ENCODE measurements around the gene ECSCR. TPM values are rescaled to one million over a fixed set of nuclear protein-coding genes. Genes with fewer than 3 reads are reported as not detected.

Gene ECSCR
- polyA plus RNA-seq, 1 donor from 2014 or later: not detected

GRCh38 chr5:139468421-139468931 lies 5.9 kb upstream of the ECSCR start:
- H3K4me2 ChIP-seq (ENCODE audit: low read length): no peak overlapping the region
- H3K4me3 ChIP-seq (ENCODE audit: low read length): no peak overlapping the region
- no peaks in the 10 kb centered on the region for H3K36me3 ChIP-seq (ENCODE audit: insufficient read depth, low read length)
- no peaks in the 10 kb centered on the region for H3F3A ChIP-seq (ENCODE audit: insufficient read depth, low read length, poor library complexity, severe bottlenecking)
- H2AFZ ChIP-seq (ENCODE audit: low read depth, low read length): no peak overlapping the region
- H3K9ac ChIP-seq (ENCODE audit: low read length): no peak overlapping the region
- no peaks in the 10 kb centered on the region for H3K27me3 ChIP-seq (ENCODE audit: insufficient read depth, low read depth, low read length)
- H3K9me3 ChIP-seq (ENCODE audit: low read length): no peaks in the 10 kb centered on the region
- H3K27ac ChIP-seq (ENCODE audit: low read length): no peak overlapping the region
- TF ChIP-seq RAD21 (conservative IDR thresholded peaks at IDR 0.05): no peak
- TF ChIP-seq TAF1 (IDR thresholded peaks at IDR 0.05; ENCODE audit: low read depth): no peak
- no peak for TF ChIP-seq EP300 (conservative IDR thresholded peaks at IDR 0.05; ENCODE audit: poor library complexity, severe bottlenecking)
- no peak for TF ChIP-seq REST (IDR thresholded peaks at IDR 0.05; ENCODE audit: borderline replicate concordance)
- TF ChIP-seq SMC3 (conservative IDR thresholded peaks at IDR 0.05; ENCODE audit: poor library complexity): no peak
- no peak for TF ChIP-seq POLR2AphosphoS5 (IDR thresholded peaks at IDR 0.05)
- no peak for TF ChIP-seq MXI1 (conservative IDR thresholded peaks at IDR 0.05; ENCODE audit: poor library complexity, severe bottlenecking)
- no peak for TF ChIP-seq CTCF (IDR thresholded peaks at IDR 0.05; ENCODE audit: poor library complexity, severe bottlenecking)
- no peak for TF ChIP-seq EZH2 (IDR thresholded peaks at IDR 0.05; ENCODE audit: borderline replicate concordance, insufficient read depth, low read length, poor library complexity, severe bottlenecking)
- no peaks in the 10 kb centered on the region for H3K9me2 ChIP-seq (ENCODE audit: insufficient read depth, low read length)
- H4K20me1 ChIP-seq (ENCODE audit: insufficient read depth): no peaks in the 10 kb centered on the region
- no peaks in the 10 kb centered on the region for H3K79me2 ChIP-seq (replicated peaks; ENCODE audit: insufficient read depth, low read length)

GRCh38 chr5:139461698-139462097 lies 845 bp downstream of the ECSCR start:
- no peaks in the 10 kb centered on the region for H3K36me3 ChIP-seq (ENCODE audit: insufficient read depth, low read length)

More at GRCh38 chr5:139461698-139462097, 845 bp downstream of the ECSCR start:
- Histone ChIP-seq H3K27ac (ENCODE audit: low read length) (no peak overlapping the region), H3K9ac (ENCODE audit: low read length) (no peak overlapping the region), H3K9me3 (ENCODE audit: low read length) (no peaks in the 10 kb centered on the region), H3K4me2 (ENCODE audit: low read length) (no peak overlapping the region), H3F3A (ENCODE audit: insufficient read depth, low read length, poor library complexity, severe bottlenecking) (no peaks in the 10 kb centered on the region), H3K4me3 (ENCODE audit: low read length) (no peak overlapping the region), H4K20me1 (ENCODE audit: insufficient read depth) (no peaks in the 10 kb centered on the region), H2AFZ (ENCODE audit: low read depth, low read length) (no peak overlapping the region), H3K79me2 (replicated peaks; ENCODE audit: insufficient read depth, low read length) (no peaks in the 10 kb centered on the region), H3K9me2 (ENCODE audit: insufficient read depth, low read length) (no peaks in the 10 kb centered on the region), H3K27me3 (ENCODE audit: insufficient read depth, low read depth, low read length) (no peaks in the 10 kb centered on the region)
- TF ChIP-seq EZH2 (IDR thresholded peaks at IDR 0.05; ENCODE audit: borderline replicate concordance, insufficient read depth, low read length, poor library complexity, severe bottlenecking): no peak
- no peak for TF ChIP-seq SMC3 (conservative IDR thresholded peaks at IDR 0.05; ENCODE audit: poor library complexity)
- no peak for TF ChIP-seq POLR2AphosphoS5 (IDR thresholded peaks at IDR 0.05)
- no peak for TF ChIP-seq EP300 (conservative IDR thresholded peaks at IDR 0.05; ENCODE audit: poor library complexity, severe bottlenecking)
- TF ChIP-seq CTCF (IDR thresholded peaks at IDR 0.05; ENCODE audit: poor library complexity, severe bottlenecking): no peak
- no peak for TF ChIP-seq RAD21 (conservative IDR thresholded peaks at IDR 0.05)
- no peak for TF ChIP-seq MXI1 (conservative IDR thresholded peaks at IDR 0.05; ENCODE audit: poor library complexity, severe bottlenecking)
- TF ChIP-seq REST (IDR thresholded peaks at IDR 0.05; ENCODE audit: borderline replicate concordance): no peak
- no peak for TF ChIP-seq TAF1 (IDR thresholded peaks at IDR 0.05; ENCODE audit: low read depth)

Measured in neural cell (in vitro differentiated cells).